NCI-H1092 (cell line): ENCODE measurements around the gene HOXA11.

Source experiments
- DNase-seq: peaks from one replicate; lab custom pipeline; 2025; lab: John Stamatoyannopoulos, UW

The HOXA11 gene

DNA sequence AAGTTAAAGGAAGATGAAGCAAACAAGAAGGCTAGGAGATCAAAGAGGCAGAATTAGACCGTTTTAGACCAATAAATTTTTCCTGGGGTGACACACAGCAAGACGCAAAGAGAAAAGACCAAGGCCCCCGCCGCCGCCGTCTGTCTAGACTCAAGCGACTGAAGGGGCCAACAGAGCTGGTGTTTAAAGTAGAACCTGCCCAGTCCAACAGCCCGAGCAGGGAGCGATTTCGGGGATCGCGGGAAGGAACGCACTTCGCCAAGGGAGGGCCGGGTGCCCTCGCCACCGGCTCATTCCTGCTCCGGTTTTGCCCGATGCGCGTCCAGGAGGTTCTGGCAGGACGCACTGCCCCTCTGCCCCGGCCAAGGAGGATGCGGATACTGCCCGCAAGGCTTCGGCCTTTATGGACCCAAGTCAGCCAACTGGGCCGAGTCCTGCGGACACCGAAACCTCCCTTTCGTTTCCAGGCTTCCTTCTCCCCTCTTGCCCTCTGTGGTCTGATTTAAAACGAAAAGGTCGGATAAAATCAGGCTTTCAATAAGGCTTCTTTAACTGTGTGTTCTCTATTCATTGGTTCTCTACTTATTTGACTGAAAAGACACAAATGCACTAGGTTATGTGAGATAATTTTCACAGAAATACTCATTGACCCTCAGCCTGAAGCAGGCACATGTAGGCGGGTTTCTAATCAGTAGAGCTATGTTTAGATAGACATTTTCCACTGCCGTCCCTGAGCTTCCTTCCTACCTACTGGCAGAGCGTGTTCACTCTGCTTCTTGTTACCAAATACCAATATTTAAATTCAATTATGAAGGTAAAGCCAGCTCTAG, 26.4 kb downstream of the HOXA11 start:
- no peak for DNase-seq

GRCh38 chr7:27157702-27158431, 27.2 kb downstream of the HOXA11 start:
- DNase-seq = no peak

DNA sequence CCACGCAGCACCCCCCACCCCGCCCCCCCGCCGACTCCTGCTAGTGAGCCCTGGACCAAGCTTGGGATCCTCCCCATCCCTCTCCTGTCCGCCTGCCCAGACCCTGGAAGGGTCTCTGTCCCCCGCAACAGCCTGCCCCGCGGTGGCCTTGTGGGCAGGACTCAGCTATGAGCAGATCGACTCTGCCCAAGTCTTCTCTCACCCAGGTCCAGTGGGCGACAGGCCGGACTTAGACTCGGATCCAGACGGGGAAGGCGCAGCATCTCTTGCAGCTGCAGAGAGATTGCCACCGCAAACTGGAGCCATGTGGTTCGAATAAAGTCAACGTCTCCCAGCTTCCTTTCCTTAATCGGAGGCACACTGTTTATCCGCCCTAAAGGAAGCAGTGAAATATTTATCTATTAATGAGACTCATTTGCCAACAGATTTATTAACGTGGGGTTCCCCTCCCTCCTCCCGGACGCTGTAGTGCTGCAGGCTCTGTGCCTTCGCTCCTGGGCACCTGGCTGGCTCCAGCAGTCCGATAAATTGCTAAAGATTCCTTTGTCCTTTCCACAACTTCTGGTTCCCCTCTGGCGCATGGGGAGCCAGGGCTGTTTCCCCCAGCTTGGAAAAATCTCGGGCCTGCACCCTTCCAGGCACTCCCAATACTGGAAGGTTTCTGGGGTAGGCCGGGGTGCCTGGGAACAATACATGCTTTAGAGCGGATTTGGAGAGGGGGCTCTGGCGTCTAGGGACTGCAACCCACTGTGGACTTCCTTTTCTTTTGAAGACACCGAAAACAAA, 27.9 kb downstream of the HOXA11 start:
- no peak for DNase-seq

DNA sequence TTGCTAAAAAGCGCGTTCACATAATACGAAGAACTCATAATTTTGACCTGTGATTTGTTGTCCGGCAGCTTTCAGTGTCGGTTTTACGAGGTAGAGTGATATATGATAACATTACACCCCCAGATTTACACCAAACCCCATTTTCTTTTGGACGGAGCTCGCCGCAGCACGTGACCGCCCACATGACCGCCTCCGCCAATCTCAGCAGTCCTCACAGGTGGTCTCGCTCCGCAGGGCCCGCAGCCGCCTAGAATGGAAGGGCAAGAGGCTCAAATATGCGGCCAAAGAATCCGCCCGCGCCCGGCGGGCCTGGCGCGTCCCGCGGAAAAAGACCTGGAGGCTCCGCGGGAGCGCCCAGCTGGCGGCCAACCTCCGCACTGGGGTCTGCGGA, 28.5 kb downstream of the HOXA11 start, which contains the start of gene HOXA7:
Gene HOXA7 (minus strand): TSS at position 168 of the 391 bp plus-strand sequence. CDS start 130 bp downstream, at position 38.
- peak; percentile 75 for DNase-seq

- DNase-seq = peak; percentile 70
Measured at GRCh38 chr7:27155816-27156507, 29.1 kb downstream of the HOXA11 start.

- DNase-seq = no peak
Measured at GRCh38 chr7:27154901-27155815, 29.9 kb downstream of the HOXA11 start.

DNA sequence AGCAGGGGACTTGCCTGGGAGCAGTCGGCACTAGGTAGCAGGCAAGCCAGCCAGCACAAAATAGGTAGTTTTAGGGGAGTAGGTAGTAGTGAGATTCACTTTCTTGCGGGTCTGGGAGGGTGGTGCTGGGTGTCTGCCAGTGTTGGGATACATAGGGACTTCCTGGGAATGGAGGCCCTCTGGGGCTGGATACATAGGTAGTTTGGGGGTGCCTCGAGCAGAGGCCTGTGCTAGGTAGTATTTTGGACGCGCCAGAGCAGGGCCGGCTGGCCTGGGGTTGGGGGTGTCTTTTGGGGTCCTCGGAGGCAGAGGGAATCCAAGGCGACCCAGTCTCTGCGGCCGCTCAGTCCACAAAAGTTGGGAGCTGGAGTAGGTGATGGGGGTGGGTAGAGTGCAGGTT, 30.7 kb downstream of the HOXA11 start:
- DNase-seq = no peak

GRCh38 chr7:27153526-27153925, 31.5 kb downstream of the HOXA11 start:
- no peak for DNase-seq

DNA sequence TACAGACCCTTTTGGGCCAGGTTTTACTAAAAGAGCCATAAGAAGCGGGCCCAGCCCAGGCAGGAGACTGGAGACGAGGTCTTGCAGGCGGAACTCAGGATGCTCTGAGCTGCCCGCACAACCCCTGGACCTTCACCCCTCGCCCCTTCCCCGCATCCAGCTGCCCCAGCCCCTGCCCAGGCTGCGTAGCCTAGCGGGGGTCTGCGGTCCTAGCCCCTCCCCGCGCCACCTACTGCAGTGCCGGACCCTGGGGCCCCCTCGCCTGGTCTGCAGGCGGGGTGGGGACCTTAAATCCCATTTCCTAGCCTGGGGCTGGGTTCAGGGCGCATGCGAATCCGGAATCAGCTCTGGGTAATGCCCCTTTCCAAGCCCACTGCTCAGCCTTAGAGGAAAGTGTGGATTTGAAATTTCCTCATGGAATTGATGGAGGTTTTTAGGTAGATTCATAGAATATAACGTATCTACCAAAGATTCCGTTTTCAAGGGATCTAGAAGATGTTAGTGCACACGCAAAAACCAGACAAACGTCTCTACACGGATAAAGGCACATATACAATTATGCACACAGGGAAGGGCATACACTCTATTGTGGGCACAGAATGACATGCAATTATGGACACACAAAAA, 32.1 kb downstream of the HOXA11 start:
- DNase-seq = no peak

GRCh38 chr7:27151931-27152815, 32.9 kb downstream of the HOXA11 start, which contains the start of gene HOXA3:
TSS of gene HOXA3 (minus strand) at chr7:27152583. CDS start at chr7:27110640, 41,943 bp downstream.
- no peak for DNase-seq

DNA sequence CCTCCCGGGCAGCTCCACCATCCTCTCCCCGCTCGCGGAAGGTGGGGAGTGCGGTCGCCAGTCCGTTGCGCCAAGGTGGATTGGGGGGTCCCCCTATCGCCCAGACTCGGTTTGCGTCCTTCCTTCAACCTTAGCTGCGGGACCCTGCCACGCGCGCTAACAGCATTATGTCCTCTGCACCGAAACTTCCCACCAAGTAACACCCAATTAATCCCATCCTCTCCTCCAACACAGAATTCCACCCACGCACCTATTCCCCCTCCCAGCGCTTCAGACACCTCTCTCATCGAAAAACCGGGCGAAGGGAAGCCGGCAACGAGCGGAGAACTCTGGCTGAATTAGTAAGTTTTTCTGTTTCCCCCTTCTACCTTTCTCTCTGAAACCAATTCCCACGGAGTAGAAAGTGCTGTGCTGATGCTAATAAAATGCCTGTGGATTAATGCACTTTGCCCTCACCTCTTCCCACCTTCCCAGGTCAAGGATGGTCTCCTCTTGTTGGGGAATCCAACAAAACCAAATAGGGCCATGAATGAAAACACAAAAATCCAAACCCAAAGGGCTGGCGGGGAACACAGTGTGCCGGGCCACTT, 33.6 kb downstream of the HOXA11 start:
- DNase-seq = no peak

GRCh38 chr7:27150568-27151340, 34.3 kb downstream of the HOXA11 start:
- DNase-seq = peak; percentile 80

- DNase-seq = peak; percentile 32
Measured at GRCh38 chr7:27149842-27150567, 35.0 kb downstream of the HOXA11 start.

DNA sequence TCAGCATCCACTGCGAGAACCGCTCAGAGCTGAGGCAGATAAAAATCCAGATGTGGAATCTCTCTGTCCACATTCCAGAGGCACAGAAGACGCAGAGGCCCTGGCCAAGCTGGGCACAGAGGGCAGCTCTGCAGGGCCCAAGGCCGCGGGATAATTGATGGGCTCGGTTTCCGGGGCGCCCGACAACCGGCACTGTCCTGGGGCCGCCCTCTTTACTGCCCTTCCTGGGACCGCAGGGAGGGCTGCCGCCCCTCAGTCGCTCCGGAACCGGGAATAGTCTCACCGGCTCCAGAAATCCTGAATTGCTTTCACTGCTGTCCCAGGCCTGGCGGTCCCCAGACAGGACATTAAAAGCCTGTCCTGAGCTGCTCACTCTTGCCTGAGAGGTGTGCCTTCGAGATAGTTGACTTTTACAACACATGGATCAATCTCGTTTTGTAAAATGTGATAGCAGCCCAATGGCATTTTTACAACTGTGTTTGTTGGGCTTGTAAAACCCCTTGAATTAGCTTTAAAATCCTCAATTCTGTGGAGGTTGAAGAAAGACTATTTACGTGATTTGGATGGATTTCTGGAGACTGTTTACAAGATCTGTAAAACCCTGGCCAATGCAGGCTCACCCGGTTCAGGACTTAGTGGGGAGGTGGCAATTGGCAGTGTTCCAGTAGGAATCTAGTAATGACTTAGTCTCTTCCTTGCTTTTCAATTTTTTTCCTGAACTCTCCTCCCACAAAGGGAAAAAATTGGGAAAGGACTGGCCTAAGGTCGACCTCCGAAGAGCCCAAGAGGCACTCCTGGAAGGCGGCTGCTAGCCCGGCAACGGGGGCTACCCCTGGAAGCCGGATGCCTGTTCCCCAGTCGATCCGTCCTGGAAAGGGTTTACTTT, 36.0 kb downstream of the HOXA11 start:
- no peak for DNase-seq

DNA sequence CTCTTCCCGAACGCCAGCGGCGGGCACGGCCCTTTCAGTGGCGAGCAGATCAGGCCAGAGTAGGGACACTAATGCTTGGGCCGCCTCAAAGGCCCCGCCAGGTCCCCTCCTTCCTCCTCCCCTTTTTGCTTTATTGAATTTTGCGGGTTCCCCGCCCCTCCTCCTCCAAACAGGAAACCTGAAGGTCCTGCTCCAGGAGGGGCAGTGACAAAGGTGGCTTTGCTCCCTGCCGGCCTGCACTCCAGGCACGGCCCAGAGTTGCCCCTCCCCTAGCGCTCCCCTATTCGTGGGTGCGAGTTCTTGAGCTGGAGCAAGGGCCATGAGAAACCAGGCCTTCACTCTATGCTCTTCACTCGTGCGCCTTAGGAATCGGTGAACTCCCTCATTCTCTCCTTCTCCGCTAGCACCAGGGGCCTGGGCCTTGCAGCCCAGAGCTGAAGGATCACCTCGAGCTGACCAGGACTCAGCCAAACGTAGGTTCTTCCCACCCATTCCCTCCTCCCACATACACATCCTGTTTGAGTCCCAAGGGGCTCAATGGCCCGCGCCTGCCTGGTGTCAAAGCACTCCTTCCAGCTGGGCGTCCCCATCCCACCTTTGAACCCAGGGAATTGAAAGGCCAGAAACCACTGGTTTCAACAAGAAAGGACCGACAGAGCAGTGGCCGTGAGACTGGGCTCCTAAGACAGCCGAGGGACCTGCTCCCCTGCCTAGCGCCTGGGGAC, 36.8 kb downstream of the HOXA11 start:
- no peak for DNase-seq
